GM12864 (cell line): ENCODE measurements around the gene XPNPEP2.

Experiments used
- DNase-seq: peaks from one replicate; pipeline ENCODE4 v3.0.0-alpha.2; 2011; ENCODE audit warnings: low read depth
- H3K4me3 ChIP-seq: 2 replicates; pipeline ENCODE4 v1.5.1; 2011; ENCODE audit warnings: mild to moderate bottlenecking, low read depth, low read length, control low read depth
- TF ChIP-seq, protein P1 (sequence below): IDR thresholded peaks from 2 replicates; pipeline ENCODE4 v1.5.1; 2011; ENCODE audit warnings: low read depth, mild to moderate bottlenecking, moderate library complexity, low read length, control low read depth, inconsistent platforms; ENCODE audit errors: missing control alignments

The XPNPEP2 gene

GRCh38 chrX:129779747-129780146, 41.0 kb downstream of the XPNPEP2 start, which contains the start of gene SASH3:
SASH3 (plus strand) TSS chrX:129779949; CDS start chrX:129780098, 149 bp downstream.
- peak within 1 kb of the TSS; percentile 76 for H3K4me3 ChIP-seq
- TF ChIP-seq, protein P1, sequence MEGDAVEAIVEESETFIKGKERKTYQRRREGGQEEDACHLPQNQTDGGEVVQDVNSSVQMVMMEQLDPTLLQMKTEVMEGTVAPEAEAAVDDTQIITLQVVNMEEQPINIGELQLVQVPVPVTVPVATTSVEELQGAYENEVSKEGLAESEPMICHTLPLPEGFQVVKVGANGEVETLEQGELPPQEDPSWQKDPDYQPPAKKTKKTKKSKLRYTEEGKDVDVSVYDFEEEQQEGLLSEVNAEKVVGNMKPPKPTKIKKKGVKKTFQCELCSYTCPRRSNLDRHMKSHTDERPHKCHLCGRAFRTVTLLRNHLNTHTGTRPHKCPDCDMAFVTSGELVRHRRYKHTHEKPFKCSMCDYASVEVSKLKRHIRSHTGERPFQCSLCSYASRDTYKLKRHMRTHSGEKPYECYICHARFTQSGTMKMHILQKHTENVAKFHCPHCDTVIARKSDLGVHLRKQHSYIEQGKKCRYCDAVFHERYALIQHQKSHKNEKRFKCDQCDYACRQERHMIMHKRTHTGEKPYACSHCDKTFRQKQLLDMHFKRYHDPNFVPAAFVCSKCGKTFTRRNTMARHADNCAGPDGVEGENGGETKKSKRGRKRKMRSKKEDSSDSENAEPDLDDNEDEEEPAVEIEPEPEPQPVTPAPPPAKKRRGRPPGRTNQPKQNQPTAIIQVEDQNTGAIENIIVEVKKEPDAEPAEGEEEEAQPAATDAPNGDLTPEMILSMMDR: no peak
- peak; percentile 56 for DNase-seq

DNA sequence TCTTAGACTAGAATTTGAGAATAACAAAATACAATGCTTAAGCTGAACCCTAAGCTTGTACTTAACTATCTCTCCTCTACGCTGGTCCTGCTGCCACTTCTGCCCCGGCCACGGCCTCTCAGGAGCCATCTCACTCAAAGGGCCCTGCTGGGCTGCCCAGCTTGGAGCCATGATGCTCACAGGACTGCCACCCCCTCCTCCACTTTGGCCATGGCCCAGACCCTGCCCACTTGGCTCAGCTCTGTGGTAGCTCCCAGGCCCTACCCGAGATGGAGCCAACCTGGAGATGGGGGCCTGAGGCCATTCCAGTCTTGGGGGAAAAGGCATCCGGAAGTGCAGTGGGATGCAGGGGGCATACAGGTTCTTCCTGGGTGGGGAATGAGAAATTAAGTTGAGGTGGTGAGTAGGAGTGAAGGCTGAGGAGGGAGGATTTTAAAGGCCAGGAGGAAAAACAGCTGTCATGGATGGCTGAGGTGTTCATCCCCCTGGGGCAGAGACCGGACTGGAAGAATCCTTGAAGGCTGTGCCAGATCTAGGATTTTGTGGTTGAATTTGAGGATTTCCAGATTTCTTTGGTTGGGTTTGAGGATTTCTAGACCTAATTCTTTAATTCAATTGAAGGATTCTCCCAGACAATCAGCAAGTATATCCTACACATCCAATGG, 41.8 kb downstream of the XPNPEP2 start:
- DNase-seq: no peak
- peak overlapping the region; percentile 76 for H3K4me3 ChIP-seq
- TF ChIP-seq, protein P1: no peak

DNA sequence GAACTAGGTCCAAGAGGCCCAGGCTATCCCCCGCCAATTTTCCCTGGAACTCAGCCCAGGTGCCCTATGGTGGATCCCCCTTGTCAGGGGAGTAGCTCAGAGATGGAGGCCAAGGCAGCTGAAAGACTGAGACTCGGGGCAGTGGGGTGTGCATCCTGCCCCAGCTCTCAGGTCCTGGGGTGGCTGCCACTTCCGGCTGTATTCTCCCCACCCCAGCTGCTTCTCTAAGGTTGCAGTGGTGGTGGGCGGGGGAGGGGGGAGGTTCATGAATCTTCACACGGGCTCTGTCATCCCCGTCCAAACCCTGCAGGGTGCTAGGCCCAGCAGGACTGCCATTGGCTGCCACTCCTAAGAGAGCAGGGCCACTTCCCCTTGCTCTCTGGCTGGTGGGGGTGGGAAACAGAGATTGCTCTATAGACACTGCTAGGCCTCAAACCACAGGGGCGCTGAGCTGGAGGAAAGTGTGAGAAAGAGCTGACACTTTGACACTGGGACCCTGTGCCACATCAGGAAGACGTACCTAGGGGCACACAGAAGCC, 42.4 kb downstream of the XPNPEP2 start:
- DNase-seq: peak; percentile 87
- H3K4me3 ChIP-seq: peak overlapping the region; percentile 76
- TF ChIP-seq, protein P1: no peak

DNA sequence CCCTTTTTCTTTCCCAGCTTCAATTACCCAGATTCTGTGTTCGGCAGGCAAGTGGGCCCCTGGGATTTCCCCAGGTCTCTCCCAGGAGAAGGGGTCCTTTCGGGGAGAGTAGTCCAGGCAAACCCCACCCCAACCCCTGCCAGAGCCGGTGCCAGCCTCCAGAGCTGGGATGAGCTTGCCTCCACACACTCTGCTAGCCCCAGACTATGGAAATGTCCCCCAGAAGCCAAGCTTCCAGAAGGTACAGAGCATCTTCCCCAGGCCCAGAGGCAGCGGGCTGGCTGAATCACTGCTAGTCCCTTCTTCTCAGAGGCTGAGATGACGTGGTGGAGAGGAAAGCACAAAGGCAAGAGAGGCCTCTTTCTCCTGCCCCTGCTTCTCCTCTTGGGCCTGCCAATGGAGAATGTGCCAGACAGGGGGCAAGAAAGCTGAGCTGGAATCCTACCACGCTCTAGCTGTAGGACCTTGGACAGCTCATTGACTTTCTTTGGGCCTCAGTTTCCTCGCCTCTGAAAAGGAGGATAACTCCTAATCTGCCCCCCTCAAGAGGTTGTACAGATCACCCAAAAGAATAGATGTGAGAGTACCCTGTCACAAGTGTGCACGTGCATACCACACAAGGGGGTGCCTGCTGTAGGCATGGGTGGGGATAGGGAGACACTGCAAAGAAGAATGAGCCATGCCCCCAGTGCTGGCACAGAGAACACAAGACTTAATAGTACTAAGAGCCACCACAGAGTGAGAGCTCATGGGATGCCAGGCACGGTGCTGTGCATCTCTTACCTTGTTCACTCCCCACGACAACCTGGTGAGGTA, 43.1 kb downstream of the XPNPEP2 start:
- DNase-seq: no peak
- TF ChIP-seq, protein P1: no peak
- H3K4me3 ChIP-seq: peak overlapping the region; percentile 70

DNA sequence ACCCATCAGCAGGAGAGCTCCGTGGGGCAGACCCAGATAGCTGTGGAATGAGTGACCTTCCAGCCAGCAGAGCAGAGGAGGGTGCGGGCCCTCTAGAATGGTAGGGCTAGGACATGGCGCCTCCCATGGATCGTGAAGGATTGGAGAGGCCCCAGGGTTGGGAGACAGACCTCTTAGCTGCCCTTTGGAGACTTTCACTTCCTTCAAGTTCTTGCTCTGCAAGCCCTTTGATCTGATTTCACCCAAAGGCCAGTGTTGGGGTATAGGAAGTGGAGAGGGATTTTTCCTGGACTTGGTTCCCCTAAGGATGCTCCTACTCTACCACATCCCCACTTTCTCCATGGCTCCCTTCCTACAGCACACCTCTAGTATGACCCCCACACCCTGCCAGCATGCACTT, 43.9 kb downstream of the XPNPEP2 start:
- TF ChIP-seq, protein P1: no peak
- peak overlapping the region; percentile 70 for H3K4me3 ChIP-seq
- no peak for DNase-seq

- peak overlapping the region; percentile 70 for H3K4me3 ChIP-seq
- TF ChIP-seq, protein P1: no peak
- no peak for DNase-seq
Observed at GRCh38 chrX:129783291-129783713, 44.5 kb downstream of the XPNPEP2 start.
